A673 (cell line): ENCODE results near the gene NHEJ1. TPM values are rescaled to one million over a fixed set of nuclear protein-coding genes. Genes with fewer than 3 reads are reported as not detected.

Experiments used
- BruUV-seq: library from RNA; stranded (reverse); fragments of 400-500 nt; replicated peaks from 2 replicates; lab custom pipeline; 2021; lab: Mats Ljungman, UMichigan
- CTCF ChIA-PET: fragments of 300-600 bp; sonication (Branson Sonifier 250); formaldehyde crosslinking; loops from one replicate; lab custom pipeline; 2022; ENCODE audit warnings: antibody characterized with exemption; lab: Charles Lee
- POLR2A ChIA-PET: fragments of 300-600 bp; sonication (Branson Sonifier 250); formaldehyde crosslinking; loops from one replicate; lab custom pipeline; 2022; ENCODE audit warnings: antibody characterized with exemption; ENCODE audit not compliant: low non-redundant PET; lab: Charles Lee
- DNase-seq: peaks from one replicate; pipeline ENCODE4 v3.0.0-alpha.2; 2015; ENCODE audit warnings: low spot score
- H3K27ac ChIP-seq: fragments of 200-600 bp; sonication (generic); 2 replicates; pipeline ENCODE4 v1.5.1; 2016; ENCODE audit warnings: mixed run types, low read depth, mild to moderate bottlenecking, mixed read lengths, antibody characterized with exemption, low read length; ENCODE audit not compliant: poor library complexity, severe bottlenecking
- H3K27me3 ChIP-seq: fragments of 200-600 bp; sonication (generic); replicated peaks from 2 replicates; pipeline ENCODE4 v1.6.1; 2017; ENCODE audit warnings: mixed run types, low read depth, mild to moderate bottlenecking, mixed read lengths, antibody characterized with exemption, low read length; ENCODE audit not compliant: insufficient read depth, poor library complexity
- H3K36me3 ChIP-seq: fragments of 200-600 bp; sonication (generic); 2 replicates; pipeline ENCODE4 v1.6.1; 2016; ENCODE audit warnings: mixed run types, mild to moderate bottlenecking, mixed read lengths, antibody characterized with exemption, low read length; ENCODE audit not compliant: insufficient read depth, poor library complexity, severe bottlenecking
- H3K4me1 ChIP-seq: fragments of 200-600 bp; sonication (generic); 2 replicates; pipeline ENCODE4 v1.6.1; 2017; ENCODE audit warnings: mixed run types, mild to moderate bottlenecking, mixed read lengths, antibody characterized with exemption, low read length; ENCODE audit not compliant: insufficient read depth, poor library complexity, severe bottlenecking
- H3K4me3 ChIP-seq: fragments of 200-600 bp; sonication (generic); 2 replicates; pipeline ENCODE4 v1.5.1; 2016; ENCODE audit warnings: low read depth, mixed run types, mild to moderate bottlenecking, mixed read lengths, low read length; ENCODE audit not compliant: poor library complexity, severe bottlenecking
- H3K9me3 ChIP-seq: fragments of 200-600 bp; sonication (generic); 2 replicates; pipeline ENCODE4 v1.6.1; 2016; ENCODE audit warnings: mixed run types, low read depth, mild to moderate bottlenecking, mixed read lengths, antibody characterized with exemption, low read length; ENCODE audit not compliant: poor library complexity, severe bottlenecking
- EZH2 ChIP-seq: fragments of 200-600 bp; sonication (generic); IDR thresholded peaks from 2 replicates; pipeline ENCODE4 v1.6.1; 2017; ENCODE audit warnings: borderline replicate concordance, low read depth, mild to moderate bottlenecking, mixed read lengths, antibody characterized with exemption, low read length; ENCODE audit not compliant: poor library complexity, severe bottlenecking
- intact Hi-C: fragments of 100-400 bp; cut with micrococcal nuclease; formaldehyde crosslinking; loops from one replicate; pipeline ENCODE4 v1.10.0; 2022; ENCODE audit not compliant: unreplicated experiment
- total RNA-seq: library from RNA; stranded (reverse); gene quantifications from 2 replicates; pipeline ENCODE4 v1.2.3, GENCODE V29; 2021
- TF ChIP-seq, protein P1 (sequence below): fragments of 300-800, 200-600 bp; sonication (generic); conservative IDR thresholded peaks from 2 replicates; pipeline ENCODE4 v1.5.1; 2017; ENCODE audit warnings: low read depth, mild to moderate bottlenecking, antibody characterized with exemption, low read length, moderate library complexity, mixed read lengths

Gene NHEJ1
- total RNA-seq, 1 experiment from 2014 or later, result 18.0 TPM

GRCh38 chr2:219165058-219165911 is 4.7 kb upstream of the NHEJ1 start:
- POLR2A ChIA-PET, result no interaction called here

DNA sequence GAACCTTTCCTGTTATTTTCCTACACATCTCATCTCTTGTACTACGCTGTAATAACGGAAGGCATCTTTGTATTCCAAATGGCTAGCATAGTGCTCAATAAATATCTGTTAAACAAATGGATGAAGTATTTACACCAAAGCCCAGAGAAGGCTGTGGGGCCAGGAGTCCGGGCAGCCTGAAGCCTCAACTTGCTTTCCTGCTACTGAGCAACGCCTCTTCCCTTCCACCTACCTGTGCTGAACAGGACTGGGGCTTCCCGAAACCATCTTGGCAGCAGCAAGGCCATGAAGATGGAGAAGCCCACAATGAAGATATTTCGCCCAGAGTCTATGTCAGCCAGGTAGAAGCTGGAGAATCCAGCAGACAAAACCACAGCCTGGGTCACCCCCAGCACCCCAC is 2.5 kb upstream of the NHEJ1 start:
- no TSS peak for BruUV-seq
- Histone ChIP-seq H3K4me3 (no peak overlapping the region), H3K27ac (no peak overlapping the region), H3K4me1 (peaks cover 4% of the 10 kb centered on the region), H3K36me3 (no peaks in the 10 kb centered on the region), H3K27me3 (no peaks in the 10 kb centered on the region), H3K9me3 (no peaks in the 10 kb centered on the region)
- TF ChIP-seq, protein P1, sequence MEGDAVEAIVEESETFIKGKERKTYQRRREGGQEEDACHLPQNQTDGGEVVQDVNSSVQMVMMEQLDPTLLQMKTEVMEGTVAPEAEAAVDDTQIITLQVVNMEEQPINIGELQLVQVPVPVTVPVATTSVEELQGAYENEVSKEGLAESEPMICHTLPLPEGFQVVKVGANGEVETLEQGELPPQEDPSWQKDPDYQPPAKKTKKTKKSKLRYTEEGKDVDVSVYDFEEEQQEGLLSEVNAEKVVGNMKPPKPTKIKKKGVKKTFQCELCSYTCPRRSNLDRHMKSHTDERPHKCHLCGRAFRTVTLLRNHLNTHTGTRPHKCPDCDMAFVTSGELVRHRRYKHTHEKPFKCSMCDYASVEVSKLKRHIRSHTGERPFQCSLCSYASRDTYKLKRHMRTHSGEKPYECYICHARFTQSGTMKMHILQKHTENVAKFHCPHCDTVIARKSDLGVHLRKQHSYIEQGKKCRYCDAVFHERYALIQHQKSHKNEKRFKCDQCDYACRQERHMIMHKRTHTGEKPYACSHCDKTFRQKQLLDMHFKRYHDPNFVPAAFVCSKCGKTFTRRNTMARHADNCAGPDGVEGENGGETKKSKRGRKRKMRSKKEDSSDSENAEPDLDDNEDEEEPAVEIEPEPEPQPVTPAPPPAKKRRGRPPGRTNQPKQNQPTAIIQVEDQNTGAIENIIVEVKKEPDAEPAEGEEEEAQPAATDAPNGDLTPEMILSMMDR, result no peak
- no peak for TF ChIP-seq EZH2
- DNase-seq, result no peak
- ChIA-PET POLR2A (no interaction called here), CTCF (no interaction called here)
- intact Hi-C loops, result loop anchor here (5.0 kb wide), 2 partner anchors 114 to 189 kb away; partner anchors contain the start of gene DNAJB2

More at GRCh38 chr2:219165058-219165911, 4.7 kb upstream of the NHEJ1 start:
- intact Hi-C loops, result no loop called here
- Histone ChIP-seq H3K36me3 (no peaks in the 10 kb centered on the region), H3K27ac (no peak overlapping the region), H3K4me1 (no peaks in the 10 kb centered on the region), H3K27me3 (no peaks in the 10 kb centered on the region), H3K9me3 (no peaks in the 10 kb centered on the region), H3K4me3 (no peak overlapping the region)
- no peak for DNase-seq
- TF ChIP-seq, protein P1, result no peak
- no peak for TF ChIP-seq EZH2
- BruUV-seq, result no TSS peak
- CTCF ChIA-PET, result interaction anchor here (1.0 kb wide), 1 partner anchor 61 kb away, joined by 3 read pairs; no protein-coding TSS in a partner anchor

DNA sequence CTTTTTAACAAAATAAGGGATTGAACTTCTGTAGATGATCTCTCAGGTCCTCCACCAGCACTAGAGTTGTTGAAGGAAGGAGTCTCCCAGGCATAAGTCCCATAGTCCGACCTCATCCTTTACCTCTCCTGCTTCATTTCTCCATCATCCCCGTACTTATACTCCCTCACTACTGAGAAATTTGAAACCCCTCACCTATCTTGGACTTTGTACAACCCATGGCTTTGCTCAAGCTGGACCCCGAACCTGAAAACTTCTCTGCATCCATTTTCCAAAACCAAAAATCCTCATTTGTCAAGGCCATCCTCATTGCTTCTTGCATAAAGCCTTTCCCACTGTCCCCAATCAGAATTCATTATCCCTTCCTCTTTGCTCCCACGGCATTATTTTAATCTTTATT is 482 bp upstream of the NHEJ1 start:
- no peak overlapping the region for H3K27ac ChIP-seq
- H3K4me1 ChIP-seq, result peaks cover 4% of the 10 kb centered on the region
- intact Hi-C loops, result loop anchor here (5.0 kb wide), 2 partner anchors 116 to 191 kb away; partner anchors contain the start of gene DNAJB2
- BruUV-seq, result no TSS peak
- no peaks in the 10 kb centered on the region for H3K9me3 ChIP-seq
- POLR2A ChIA-PET, result no interaction called here
- no peak for DNase-seq
- H3K27me3 ChIP-seq, result no peaks in the 10 kb centered on the region
- H3K4me3 ChIP-seq, result peak overlapping the region; percentile 68
- no peaks in the 10 kb centered on the region for H3K36me3 ChIP-seq
- no peak for TF ChIP-seq EZH2
- CTCF ChIA-PET, result no interaction called here
